CD8-positive, alpha-beta memory T cell (primary cell): ENCODE data around the gene SCARB1. TPM values are rescaled to one million over a fixed set of nuclear protein-coding genes. Genes with fewer than 3 reads are reported as not detected.

Source experiments
- CTCF ChIA-PET: fragments of 350-600 bp; sonication (Branson Sonifier 250); formaldehyde crosslinking; loops from one replicate; lab custom pipeline; 2021; ENCODE audit warnings: antibody characterized with exemption; lab: Charles Lee
- POLR2A ChIA-PET: fragments of 350-600 bp; sonication (Branson Sonifier 250); formaldehyde crosslinking; loops from one replicate; lab custom pipeline; 2021; ENCODE audit warnings: antibody characterized with exemption; lab: Charles Lee
- DNase-seq, 5 donors: peaks; one replicate each; pipeline versions ENCODE4 v3.0.0 to v3.0.0-alpha.2; 2020 to 2022; ENCODE audit warnings: mixed read lengths in 1 of 5
- H3K27ac ChIP-seq: one replicate; pipeline ENCODE4 v1.7.0; 2013; ENCODE audit warnings: low read depth, mild to moderate bottlenecking, low read length, moderate library complexity
- H3K27me3 ChIP-seq: 2 replicates; pipeline ENCODE4 v1.7.0; 2013; ENCODE audit warnings: low read length, mild to moderate bottlenecking; ENCODE audit not compliant: insufficient read depth, poor library complexity, severe bottlenecking
- H3K36me3 ChIP-seq: 2 replicates; pipeline ENCODE4 v1.7.0; 2013; ENCODE audit warnings: mild to moderate bottlenecking, low read length, moderate library complexity; ENCODE audit not compliant: insufficient read depth
- H3K4me1 ChIP-seq: 2 replicates; pipeline ENCODE4 v1.7.0; 2013; ENCODE audit warnings: mild to moderate bottlenecking, low read length, moderate library complexity; ENCODE audit not compliant: insufficient read depth
- H3K4me3 ChIP-seq: 2 replicates; pipeline ENCODE4 v1.7.0; 2013; ENCODE audit warnings: mild to moderate bottlenecking, low read length
- H3K9me3 ChIP-seq: 2 replicates; pipeline ENCODE4 v1.7.0; 2013; ENCODE audit warnings: mild to moderate bottlenecking, low read length
- H3K27ac Mint-ChIP-seq, 8 donors: one replicate each; pipeline ENCODE4 v1.8.0; 2020 to 2021; ENCODE audit warnings: mixed read lengths in 8 of 8, mild to moderate bottlenecking in 6 of 8, inconsistent platforms in 3 of 8, moderate library complexity in 3 of 8
- H3K27me3 Mint-ChIP-seq, 2 donors: one replicate each; pipeline ENCODE4 v1.8.0; 2020 to 2021; ENCODE audit warnings: mixed read lengths in 2 of 2, mild to moderate bottlenecking in 1 of 2, moderate library complexity in 1 of 2
- H3K36me3 Mint-ChIP-seq, 3 donors: one replicate each; pipeline ENCODE4 v1.8.0; 2020 to 2021; ENCODE audit warnings: mixed read lengths in 3 of 3, inconsistent platforms in 1 of 3, mild to moderate bottlenecking in 1 of 3
- H3K4me1 Mint-ChIP-seq, 3 donors: one replicate each; pipeline ENCODE4 v1.8.0; 2020 to 2021; ENCODE audit warnings: mixed read lengths in 3 of 3, inconsistent platforms in 1 of 3, mild to moderate bottlenecking in 1 of 3
- H3K4me3 Mint-ChIP-seq, 7 donors: one replicate each; pipeline ENCODE4 v1.8.0; 2020 to 2021; ENCODE audit warnings: mixed read lengths in 7 of 7, mild to moderate bottlenecking in 6 of 7, moderate library complexity in 4 of 7, inconsistent platforms in 2 of 7
- H3K9me3 Mint-ChIP-seq, 5 donors: one replicate each; pipeline ENCODE4 v1.8.0; 2020 to 2022; ENCODE audit warnings: mixed read lengths in 5 of 5, mild to moderate bottlenecking in 3 of 5, moderate library complexity in 2 of 5, inconsistent platforms in 1 of 5
- polyA plus RNA-seq: library from polyadenylated mRNA; unstranded; fragments of 300-500 nt; fragmentation: Illumina TruSeq; gene quantifications from one replicate; pipeline ENCODE4 v1.2.3, GENCODE V29; 2021
- total RNA-seq, 2 experiments: library from RNA; stranded (reverse); gene quantifications; one replicate each; pipeline ENCODE4 v1.2.3, GENCODE V29; 2021

The SCARB1 gene
- total and polyA plus RNA-seq, 3 experiments from 2014 or later = 3.6 to 21.6 (median 20.4) TPM

GRCh38 chr12:124750149-124750656, 113.5 kb downstream of the SCARB1 start:
- Histone ChIP-seq H3K36me3 (no peaks in the 10 kb centered on the region), H3K4me1 (peaks cover 1% of the 10 kb centered on the region), H3K4me3 (no peak overlapping the region), H3K27ac (no peak overlapping the region), H3K27me3 (no peaks in the 10 kb centered on the region), H3K9me3 (no peaks in the 10 kb centered on the region)
- no peaks in the 10 kb centered on the region for H3K36me3 Mint-ChIP-seq
- CTCF ChIA-PET = no interaction called here
- peaks cover 0 to 3% (median 0%) of the 10 kb centered on the region in 5 donors for H3K9me3 Mint-ChIP-seq
- no peak for DNase-seq
- H3K27me3 Mint-ChIP-seq = peaks cover 13 to 19% of the 10 kb centered on the region in 2 donors
- no peak overlapping the region for H3K27ac Mint-ChIP-seq
- H3K4me3 Mint-ChIP-seq = no peak overlapping the region
- H3K4me1 Mint-ChIP-seq = peaks cover 6 to 14% (median 11%) of the 10 kb centered on the region in 3 donors
- POLR2A ChIA-PET = no interaction called here

- Mint-ChIP-seq H3K36me3 (no peaks in the 10 kb centered on the region), H3K27ac (no peak overlapping the region), H3K4me1 (peaks cover 4 to 9% (median 6%) of the 10 kb centered on the region in 3 donors), H3K9me3 (peaks cover 0 to 3% (median 0%) of the 10 kb centered on the region in 5 donors), H3K27me3 (peaks cover 12 to 19% of the 10 kb centered on the region in 2 donors), H3K4me3 (no peak overlapping the region)
- Histone ChIP-seq H3K27ac (no peak overlapping the region), H3K9me3 (no peaks in the 10 kb centered on the region), H3K4me1 (no peaks in the 10 kb centered on the region), H3K27me3 (no peaks in the 10 kb centered on the region), H3K4me3 (no peak overlapping the region), H3K36me3 (no peaks in the 10 kb centered on the region)
- no peak for DNase-seq
- CTCF ChIA-PET = interaction anchor here (1.0 to 1.4 kb wide), 2 partner anchors 13 to 14 kb away, joined by 3 read pairs; no protein-coding TSS in a partner anchor
- POLR2A ChIA-PET = no interaction called here
These were observed 113.9 kb downstream of the SCARB1 start for GRCh38 chr12:124749725-124750124.

- ChIA-PET CTCF (no interaction called here), POLR2A (no interaction called here)
- Mint-ChIP-seq H3K4me3 (no peak overlapping the region), H3K9me3 (no peaks in the 10 kb centered on the region), H3K27ac (no peak overlapping the region), H3K4me1 (peaks cover 4 to 6% (median 5%) of the 10 kb centered on the region in 3 donors), H3K36me3 (no peaks in the 10 kb centered on the region), H3K27me3 (peaks cover 5 to 19% of the 10 kb centered on the region in 2 donors)
- H3K36me3 ChIP-seq = no peaks in the 10 kb centered on the region
- H3K27me3 ChIP-seq = no peaks in the 10 kb centered on the region
- H3K9me3 ChIP-seq = no peaks in the 10 kb centered on the region
- H3K27ac ChIP-seq = no peak overlapping the region
- H3K4me3 ChIP-seq = no peak overlapping the region
- H3K4me1 ChIP-seq = no peaks in the 10 kb centered on the region
- no peak for DNase-seq
These were observed 116.1 kb downstream of the SCARB1 start for GRCh38 chr12:124747426-124748161.

GRCh38 chr12:124746649-124747425, 116.8 kb downstream of the SCARB1 start:
- Histone ChIP-seq H3K4me3 (no peak overlapping the region), H3K27me3 (no peaks in the 10 kb centered on the region), H3K4me1 (no peaks in the 10 kb centered on the region), H3K27ac (no peak overlapping the region), H3K36me3 (no peaks in the 10 kb centered on the region), H3K9me3 (no peaks in the 10 kb centered on the region)
- no peak for DNase-seq
- no peak overlapping the region for H3K27ac Mint-ChIP-seq
- peak overlapping the region in 1 of 7 donors; percentile 18 for H3K4me3 Mint-ChIP-seq
- H3K36me3 Mint-ChIP-seq = no peaks in the 10 kb centered on the region
- H3K4me1 Mint-ChIP-seq = peaks cover 4 to 6% (median 5%) of the 10 kb centered on the region in 3 donors
- H3K9me3 Mint-ChIP-seq = no peaks in the 10 kb centered on the region
- CTCF ChIA-PET = no interaction called here
- POLR2A ChIA-PET = no interaction called here
- H3K27me3 Mint-ChIP-seq = peaks cover 5 to 19% of the 10 kb centered on the region in 2 donors

GRCh38 chr12:124745891-124746570, 117.6 kb downstream of the SCARB1 start:
- CTCF ChIA-PET = no interaction called here
- Histone ChIP-seq H3K4me3 (no peak overlapping the region), H3K9me3 (no peaks in the 10 kb centered on the region), H3K4me1 (no peaks in the 10 kb centered on the region), H3K36me3 (no peaks in the 10 kb centered on the region), H3K27me3 (no peaks in the 10 kb centered on the region), H3K27ac (no peak overlapping the region)
- peaks cover 4 to 6% (median 5%) of the 10 kb centered on the region in 3 donors for H3K4me1 Mint-ChIP-seq
- H3K27ac Mint-ChIP-seq = peak overlapping the region in 1 of 8 donors; percentile 39
- H3K4me3 Mint-ChIP-seq = no peak overlapping the region
- no peaks in the 10 kb centered on the region for H3K36me3 Mint-ChIP-seq
- no peak for DNase-seq
- H3K9me3 Mint-ChIP-seq = no peaks in the 10 kb centered on the region
- H3K27me3 Mint-ChIP-seq = peaks cover 5 to 18% of the 10 kb centered on the region in 2 donors
- POLR2A ChIA-PET = no interaction called here

- DNase-seq = no peak
- Mint-ChIP-seq H3K27me3 (peaks cover 7 to 18% of the 10 kb centered on the region in 2 donors), H3K4me1 (peaks cover 4 to 6% (median 5%) of the 10 kb centered on the region in 3 donors), H3K9me3 (no peaks in the 10 kb centered on the region), H3K36me3 (no peaks in the 10 kb centered on the region), H3K4me3 (no peak overlapping the region), H3K27ac (no peak overlapping the region)
- H3K27ac ChIP-seq = no peak overlapping the region
- ChIA-PET POLR2A (no interaction called here), CTCF (no interaction called here)
- H3K36me3 ChIP-seq = no peaks in the 10 kb centered on the region
- no peak overlapping the region for H3K4me3 ChIP-seq
- H3K4me1 ChIP-seq = no peaks in the 10 kb centered on the region
- H3K9me3 ChIP-seq = no peaks in the 10 kb centered on the region
- H3K27me3 ChIP-seq = no peaks in the 10 kb centered on the region
These were observed 118.2 kb downstream of the SCARB1 start for GRCh38 chr12:124745465-124745890.

- no peak for DNase-seq
- H3K4me1 Mint-ChIP-seq = peaks cover 4 to 6% (median 5%) of the 10 kb centered on the region in 3 donors
- H3K36me3 Mint-ChIP-seq = no peaks in the 10 kb centered on the region
These were observed 118.8 kb downstream of the SCARB1 start for GRCh38 chr12:124744659-124745464.

More at GRCh38 chr12:124744659-124745464, 118.8 kb downstream of the SCARB1 start:
- H3K36me3 ChIP-seq = no peaks in the 10 kb centered on the region
- no peaks in the 10 kb centered on the region for H3K9me3 Mint-ChIP-seq
- H3K27me3 ChIP-seq = no peaks in the 10 kb centered on the region
- CTCF ChIA-PET = no interaction called here
- H3K9me3 ChIP-seq = no peaks in the 10 kb centered on the region
- no peak overlapping the region for H3K27ac ChIP-seq
- no peak overlapping the region for H3K4me3 Mint-ChIP-seq
- no peak overlapping the region for H3K4me3 ChIP-seq
- H3K4me1 ChIP-seq = no peaks in the 10 kb centered on the region
- H3K27ac Mint-ChIP-seq = no peak overlapping the region
- POLR2A ChIA-PET = no interaction called here
- peaks cover 9 to 21% of the 10 kb centered on the region in 2 donors for H3K27me3 Mint-ChIP-seq
